ENCODE data around the gene BCAR1. TPM values are rescaled to one million over a fixed set of nuclear protein-coding genes. Genes with fewer than 3 reads are reported as not detected.
"Not testable (repeated sequence)": the region's sequence is repeated elsewhere in the genome, so short reads cannot be mapped to it uniquely, and the experiment has no call there.

Gene BCAR1
- total and polyA plus RNA-seq, 7 donors: 21.7 to 82.3 (median 42.9) TPM

- Histone ChIP-seq H3K27me3 (no peaks in the 10 kb centered on the region), H3K9me3 (no peaks in the 10 kb centered on the region), H3K4me3 (no peak overlapping the region), H3K36me3 (no peaks in the 10 kb centered on the region), H3K4me1 (peaks cover 0 to 34% (median 22%) of the 10 kb centered on the region in 4 donors), H3K27ac (no peak overlapping the region)
- TF ChIP-seq CTCF (IDR thresholded peaks at IDR 0.05): no peak
- no peak for TF ChIP-seq EP300 (IDR thresholded peaks at IDR 0.05)
- TF ChIP-seq POLR2A (IDR thresholded peaks at IDR 0.05): no peak
- TF ChIP-seq POLR2AphosphoS5 (IDR thresholded peaks at IDR 0.05): no peak
- intact Hi-C loops (cut with DNase I): no loop called here
- WGBS, 2 donors: 85 to 94% methylated on average over 6 of the region's 6 CpGs
- DNase-seq: no peak
Measured at GRCh38 chr16:75271441-75272096, 20.1 kb upstream of the BCAR1 start.

GRCh38 chr16:75269358-75269757 lies 17.9 kb upstream of the BCAR1 start:
- 58 to 88% methylated on average over 9 of the region's 9 CpGs for WGBS, 2 donors
- peaks cover 0 to 46% (median 34%) of the 10 kb centered on the region in 4 donors for H3K4me1 ChIP-seq
- H3K4me3 ChIP-seq; H3K27ac ChIP-seq; H3K27me3 ChIP-seq; DNase-seq; H3K36me3 ChIP-seq; intact Hi-C loops (cut with DNase I); H3K9me3 ChIP-seq: not testable (repeated sequence)

GRCh38 chr16:75267631-75268264 lies 16.3 kb upstream of the BCAR1 start:
- DNase-seq: peak; percentile 82
- 28 to 68% methylated on average over 10 of the region's 10 CpGs for WGBS, 2 donors
- H3K27me3 ChIP-seq: no peaks in the 10 kb centered on the region
- peaks cover 0 to 55% (median 42%) of the 10 kb centered on the region in 4 donors for H3K4me1 ChIP-seq
- TF ChIP-seq EP300 (IDR thresholded peaks at IDR 0.05) (no peak), POLR2AphosphoS5 (IDR thresholded peaks at IDR 0.05) (peak in 2 of 4 donors; percentile 12 to 50)
- H3K4me3 ChIP-seq: no peak overlapping the region
- peak overlapping the region in 3 of 4 donors; percentile 53 to 64 (median 55) for H3K27ac ChIP-seq
- H3K9me3 ChIP-seq: no peaks in the 10 kb centered on the region
- no peaks in the 10 kb centered on the region for H3K36me3 ChIP-seq
- intact Hi-C loops (cut with DNase I): loop anchor here (1.0 kb wide), 1 partner anchor 38 kb away; no protein-coding TSS in a partner anchor

GRCh38 chr16:75266738-75267630 lies 15.6 kb upstream of the BCAR1 start:
- peak overlapping the region in 3 of 4 donors; percentile 90 to 96 (median 94) for H3K27ac ChIP-seq
- intact Hi-C loops (cut with DNase I): no loop called here

More at GRCh38 chr16:75266738-75267630, 15.6 kb upstream of the BCAR1 start:
- TF ChIP-seq POLR2A (IDR thresholded peaks at IDR 0.05): no peak
- no peak for TF ChIP-seq CTCF (IDR thresholded peaks at IDR 0.05)
- no peak for TF ChIP-seq POLR2AphosphoS5 (IDR thresholded peaks at IDR 0.05)
- TF ChIP-seq EP300 (IDR thresholded peaks at IDR 0.05): no peak
- WGBS, 2 donors: 65 to 79% methylated on average over 27 of the region's 27 CpGs
- Histone ChIP-seq H3K4me1 (peaks cover 0 to 55% (median 46%) of the 10 kb centered on the region in 4 donors), H3K4me3 (no peak overlapping the region), H3K27me3 (no peaks in the 10 kb centered on the region), H3K36me3 (no peaks in the 10 kb centered on the region), H3K9me3 (no peaks in the 10 kb centered on the region)
- DNase-seq: peak; percentile 65
